Colonic mucosa (tissue), 4 donors: ENCODE data around the gene MAML2. TPM values are rescaled to one million over a fixed set of nuclear protein-coding genes. Genes with fewer than 3 reads are reported as not detected.

ENCODE experiments used
- DNase-seq: peaks from one replicate; pipeline ENCODE4 v3.0.0-alpha.2; 2020
- H3K27ac ChIP-seq: fragments of 200-600 bp; one replicate; pipeline ENCODE4 v1.8.0; 2021
- H3K27me3 ChIP-seq: fragments of 200-600 bp; one replicate; pipeline ENCODE4 v1.8.0; 2021
- H3K36me3 ChIP-seq: fragments of 200-600 bp; one replicate; pipeline ENCODE4 v1.8.0; 2021
- H3K4me1 ChIP-seq: fragments of 200-600 bp; one replicate; pipeline ENCODE4 v1.8.0; 2021; ENCODE audit warnings: mild to moderate bottlenecking
- H3K4me3 ChIP-seq: fragments of 200-600 bp; one replicate; pipeline ENCODE4 v1.8.0; 2021
- H3K9ac ChIP-seq, 2 donors: one replicate each; pipeline ENCODE4 v1.7.0; 2013; ENCODE audit warnings: control low read depth in 2 of 2, low read depth in 2 of 2, low read length in 2 of 2
- H3K9me3 ChIP-seq: fragments of 200-600 bp; one replicate; pipeline ENCODE4 v1.8.0; 2021
- intact Hi-C: fragments of 100-400 bp; cut with DNase I; formaldehyde crosslinking; loops from one replicate; pipeline ENCODE4 v1.14.1; 2022
- total RNA-seq, 2 donors: library from RNA; stranded (reverse); fragmentation: NEBNext Ultra II Directional in 1 of 2; extraction: Animal tissue kit (Norgen Biotek cat#: 25700) in 1 of 2; gene quantifications; one replicate each; pipeline ENCODE4 v1.2.1, GENCODE V29; 2021
- TF ChIP-seq, protein P1 (sequence below): fragments of 200-600 bp; IDR thresholded peaks from one replicate; pipeline ENCODE4 v1.8.0; 2022; ENCODE audit warnings: antibody characterized with exemption, mild to moderate bottlenecking
- donor health status: healthy.
- donor health status: DM: no; HTN: no; CAD: no.
- donor health status: DM: no; HTN: no; CAD: no.

The MAML2 gene
- total RNA-seq, 2 donors from 2014 or later = 10.4 to 11.0 TPM

DNA sequence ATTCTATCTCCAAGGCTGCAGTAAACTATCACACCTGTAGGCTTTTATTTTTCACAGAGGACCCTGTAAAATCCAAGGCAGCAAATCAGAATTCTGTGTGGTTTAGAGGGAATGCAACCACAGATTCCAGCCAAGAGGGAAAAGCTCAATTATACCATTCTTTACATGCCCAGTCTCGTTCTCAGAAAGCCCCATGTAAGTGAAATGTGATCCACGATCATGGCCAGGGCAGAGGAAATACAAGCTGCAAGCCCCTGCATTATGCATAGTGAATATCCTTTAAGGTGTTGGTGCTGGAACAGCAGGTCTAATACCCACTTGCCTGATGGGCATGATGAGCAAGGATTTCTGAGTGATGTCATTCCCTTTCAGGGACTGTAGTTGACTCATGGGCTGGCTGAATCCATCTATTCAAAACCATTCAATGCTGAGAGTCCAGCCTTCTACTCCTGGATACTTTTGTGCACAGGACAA, 220.4 kb downstream of the MAML2 start:
- no peak for DNase-seq
- H3K9me3 ChIP-seq = no peaks in the 10 kb centered on the region
- no peaks in the 10 kb centered on the region for H3K27me3 ChIP-seq
- H3K27ac ChIP-seq = no peak overlapping the region
- TF ChIP-seq, protein P1, sequence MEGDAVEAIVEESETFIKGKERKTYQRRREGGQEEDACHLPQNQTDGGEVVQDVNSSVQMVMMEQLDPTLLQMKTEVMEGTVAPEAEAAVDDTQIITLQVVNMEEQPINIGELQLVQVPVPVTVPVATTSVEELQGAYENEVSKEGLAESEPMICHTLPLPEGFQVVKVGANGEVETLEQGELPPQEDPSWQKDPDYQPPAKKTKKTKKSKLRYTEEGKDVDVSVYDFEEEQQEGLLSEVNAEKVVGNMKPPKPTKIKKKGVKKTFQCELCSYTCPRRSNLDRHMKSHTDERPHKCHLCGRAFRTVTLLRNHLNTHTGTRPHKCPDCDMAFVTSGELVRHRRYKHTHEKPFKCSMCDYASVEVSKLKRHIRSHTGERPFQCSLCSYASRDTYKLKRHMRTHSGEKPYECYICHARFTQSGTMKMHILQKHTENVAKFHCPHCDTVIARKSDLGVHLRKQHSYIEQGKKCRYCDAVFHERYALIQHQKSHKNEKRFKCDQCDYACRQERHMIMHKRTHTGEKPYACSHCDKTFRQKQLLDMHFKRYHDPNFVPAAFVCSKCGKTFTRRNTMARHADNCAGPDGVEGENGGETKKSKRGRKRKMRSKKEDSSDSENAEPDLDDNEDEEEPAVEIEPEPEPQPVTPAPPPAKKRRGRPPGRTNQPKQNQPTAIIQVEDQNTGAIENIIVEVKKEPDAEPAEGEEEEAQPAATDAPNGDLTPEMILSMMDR = no peak
- no peaks in the 10 kb centered on the region for H3K4me1 ChIP-seq
- intact Hi-C loops = no loop called here
- H3K4me3 ChIP-seq = no peak overlapping the region
- H3K36me3 ChIP-seq = no peaks in the 10 kb centered on the region
- no peak overlapping the region for H3K9ac ChIP-seq

DNA sequence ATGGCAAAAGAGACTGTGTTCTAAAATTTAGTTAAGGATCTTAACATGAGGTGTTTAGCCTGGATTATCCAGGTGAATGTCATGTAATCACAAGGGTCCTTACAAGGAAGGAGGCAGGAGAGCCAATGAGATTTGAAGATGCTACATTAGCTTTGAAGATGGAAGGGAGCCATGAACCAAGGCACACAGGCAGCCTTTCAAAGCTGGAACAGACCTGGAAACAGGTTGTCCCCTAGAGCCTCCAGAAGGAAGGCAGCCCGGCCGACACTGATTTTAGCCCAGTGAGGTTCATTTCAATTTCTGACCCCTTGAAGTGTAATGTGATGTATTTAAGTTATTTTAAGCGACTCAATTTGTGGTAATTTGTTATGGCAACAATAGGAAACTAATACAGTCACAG, 223.8 kb downstream of the MAML2 start:
- Histone ChIP-seq H3K36me3 (no peaks in the 10 kb centered on the region), H3K4me3 (no peak overlapping the region), H3K9me3 (no peaks in the 10 kb centered on the region), H3K9ac (no peak overlapping the region), H3K27me3 (no peaks in the 10 kb centered on the region), H3K27ac (no peak overlapping the region), H3K4me1 (no peaks in the 10 kb centered on the region)
- intact Hi-C loops = no loop called here
- no peak for DNase-seq
- TF ChIP-seq, protein P1 = no peak

DNA sequence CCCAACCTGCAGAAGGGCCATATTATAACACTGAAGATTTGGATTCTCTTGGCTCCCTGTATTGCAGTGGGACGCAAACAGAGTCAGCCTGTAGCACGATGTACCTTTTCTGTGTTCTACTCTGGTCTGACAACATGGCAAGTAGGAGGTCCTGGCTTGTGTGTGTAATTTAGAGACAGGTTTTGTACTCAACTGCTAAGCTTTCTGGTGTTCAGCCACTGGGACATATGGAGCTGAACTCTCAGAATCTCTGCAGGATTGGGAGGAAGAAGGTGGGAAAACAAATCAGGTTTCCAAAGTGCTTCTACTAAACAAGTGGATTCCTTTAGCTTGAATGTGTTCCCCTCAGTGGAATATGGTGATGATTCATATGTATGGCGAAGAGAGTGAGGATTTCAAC, 226.6 kb downstream of the MAML2 start:
- TF ChIP-seq, protein P1 = no peak
- Histone ChIP-seq H3K9ac (no peak overlapping the region), H3K4me1 (no peaks in the 10 kb centered on the region), H3K4me3 (no peak overlapping the region), H3K27me3 (no peaks in the 10 kb centered on the region), H3K36me3 (no peaks in the 10 kb centered on the region), H3K9me3 (no peaks in the 10 kb centered on the region), H3K27ac (no peak overlapping the region)
- intact Hi-C loops = no loop called here
- DNase-seq = no peak

DNA sequence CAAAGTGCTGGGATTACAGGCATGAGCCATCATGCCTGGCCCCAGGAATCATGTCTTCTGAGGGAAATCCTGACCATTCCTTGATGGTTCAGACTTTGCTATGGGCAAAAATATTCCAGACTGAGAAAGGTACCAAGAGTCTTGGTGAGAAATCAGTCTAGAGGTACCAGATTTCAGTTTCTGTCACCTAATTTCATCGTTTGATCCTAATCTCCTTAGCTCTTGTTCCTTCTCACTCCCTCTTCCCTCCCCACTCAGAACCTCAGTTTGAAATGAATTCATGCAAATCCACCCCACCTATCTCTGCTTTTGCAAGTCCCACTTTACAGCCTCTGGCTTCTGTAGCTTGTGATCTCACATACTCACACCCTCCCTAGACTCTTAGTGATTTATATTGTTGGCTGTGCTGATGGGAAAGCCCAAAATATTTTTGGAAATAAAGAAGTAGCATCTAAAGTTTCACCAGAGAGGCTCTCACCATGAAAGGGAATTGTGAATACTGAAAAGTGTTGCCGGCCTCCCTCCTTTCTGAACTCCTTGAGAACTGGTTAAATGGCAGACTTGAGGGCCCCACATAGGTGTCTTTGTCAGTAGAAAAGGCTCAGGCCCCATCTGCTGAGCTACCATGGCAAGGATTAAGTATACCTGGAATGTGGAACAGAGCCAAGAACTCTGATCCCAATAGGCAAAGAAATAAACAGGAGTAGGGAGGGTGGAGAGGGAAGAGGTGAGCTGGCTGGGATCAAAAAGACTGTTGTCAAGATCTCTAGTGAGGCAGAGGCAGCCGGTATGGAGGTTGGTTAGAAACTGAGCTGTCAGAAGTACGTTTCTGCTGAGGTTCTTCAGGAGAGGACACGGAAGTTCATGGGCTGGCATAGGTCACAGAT, 228.6 kb downstream of the MAML2 start:
- Histone ChIP-seq H3K9ac (no peak overlapping the region), H3K4me1 (no peaks in the 10 kb centered on the region), H3K36me3 (no peaks in the 10 kb centered on the region), H3K9me3 (no peaks in the 10 kb centered on the region), H3K27me3 (no peaks in the 10 kb centered on the region), H3K27ac (no peak overlapping the region), H3K4me3 (no peak overlapping the region)
- TF ChIP-seq, protein P1 = no peak
- intact Hi-C loops = no loop called here
- no peak for DNase-seq

DNA sequence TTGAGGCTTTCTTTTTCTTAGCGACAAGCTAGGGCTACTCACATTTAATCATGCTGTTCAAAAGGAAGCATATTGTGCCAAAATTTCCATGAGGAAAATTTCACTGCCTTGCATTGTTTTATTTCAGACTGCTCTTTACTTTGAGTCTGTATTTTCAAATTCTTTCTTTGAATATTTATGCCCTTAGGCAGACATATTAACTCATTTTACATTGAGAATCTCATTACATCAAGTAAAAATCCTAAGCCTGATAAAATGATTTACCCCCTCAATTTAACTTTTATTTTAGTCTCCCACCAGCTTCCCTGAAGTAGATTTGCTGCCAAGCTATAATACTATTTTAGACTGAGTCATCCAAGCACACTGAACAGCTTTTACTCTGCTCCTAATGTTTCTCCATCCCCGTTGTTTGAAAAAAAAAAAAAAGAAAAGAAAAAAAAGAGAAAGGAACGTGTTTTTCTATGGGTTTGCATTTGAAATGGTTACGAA, 229.8 kb downstream of the MAML2 start:
- TF ChIP-seq, protein P1 = no peak
- intact Hi-C loops = no loop called here
- no peak overlapping the region for H3K9ac ChIP-seq
- H3K27ac ChIP-seq = peak overlapping the region; percentile 10
- DNase-seq = no peak
- H3K27me3 ChIP-seq = no peaks in the 10 kb centered on the region
- H3K36me3 ChIP-seq = no peaks in the 10 kb centered on the region
- no peak overlapping the region for H3K4me3 ChIP-seq
- H3K9me3 ChIP-seq = no peaks in the 10 kb centered on the region
- no peaks in the 10 kb centered on the region for H3K4me1 ChIP-seq
